Esophagus mucosa (tissue), 1 donor: Measurements from ENCODE around the gene CLMP. TPM values are rescaled to one million over a fixed set of nuclear protein-coding genes. Genes with fewer than 3 reads are reported as not detected.
"Not testable (repeated sequence)": the region's sequence is repeated elsewhere in the genome, so short reads cannot be mapped to it uniquely, and the experiment has no call there.

Experiments
- ATAC-seq: fragments of 200-7000 bp; cut with Tn5 transposase; one replicate; pipeline ENCODE4 v1.9.1; 2020
- total RNA-seq: library from RNA; stranded (reverse); gene quantifications from one replicate; pipeline ENCODE4 v1.2.4, GENCODE V29; 2023
- donor health status: DM: yes; HTN: yes; CAD: no.

CLMP gene
- total RNA-seq, 1 donor from 2014 or later = 3.7 TPM

DNA sequence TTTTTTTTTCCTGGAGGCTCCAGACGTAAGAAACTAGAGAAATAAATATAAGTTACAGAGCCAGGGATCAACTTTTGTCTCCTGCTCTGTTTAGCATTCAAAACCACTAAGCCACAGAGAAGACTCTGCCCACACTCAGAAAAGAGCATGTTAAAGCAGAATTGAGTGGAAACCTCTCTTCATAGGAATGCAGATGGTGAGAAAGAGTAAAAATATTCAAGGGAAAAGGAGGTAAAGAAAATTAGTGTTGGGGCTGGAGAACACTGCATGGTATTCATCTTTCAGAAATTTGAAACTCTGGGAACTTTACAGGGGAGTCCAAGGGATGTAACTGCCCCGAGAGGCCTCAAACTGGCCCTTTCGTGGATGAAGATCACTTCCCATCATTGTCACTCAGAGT lies 65.1 kb downstream of the CLMP start:
- no peak for ATAC-seq

DNA sequence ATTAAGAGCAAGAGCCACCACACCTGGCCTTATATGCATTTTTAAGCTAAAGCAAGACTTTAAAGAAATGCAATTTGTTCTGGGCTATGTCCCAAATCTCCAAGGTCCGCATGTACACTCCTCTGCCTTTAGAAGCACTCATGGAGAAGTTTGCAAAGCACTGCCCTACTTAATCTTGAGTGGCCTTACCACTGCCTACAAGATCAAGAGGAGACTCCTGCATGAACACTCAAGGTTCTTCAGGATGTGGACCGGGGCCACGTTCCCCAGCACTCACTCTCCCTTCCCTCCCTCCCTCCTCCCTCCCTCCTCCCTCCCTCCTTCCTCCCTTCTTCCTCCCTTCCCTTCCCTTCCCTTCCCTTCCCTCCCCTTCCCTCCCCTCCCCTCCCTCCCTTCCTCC lies 69.9 kb downstream of the CLMP start:
- ATAC-seq = no peak

DNA sequence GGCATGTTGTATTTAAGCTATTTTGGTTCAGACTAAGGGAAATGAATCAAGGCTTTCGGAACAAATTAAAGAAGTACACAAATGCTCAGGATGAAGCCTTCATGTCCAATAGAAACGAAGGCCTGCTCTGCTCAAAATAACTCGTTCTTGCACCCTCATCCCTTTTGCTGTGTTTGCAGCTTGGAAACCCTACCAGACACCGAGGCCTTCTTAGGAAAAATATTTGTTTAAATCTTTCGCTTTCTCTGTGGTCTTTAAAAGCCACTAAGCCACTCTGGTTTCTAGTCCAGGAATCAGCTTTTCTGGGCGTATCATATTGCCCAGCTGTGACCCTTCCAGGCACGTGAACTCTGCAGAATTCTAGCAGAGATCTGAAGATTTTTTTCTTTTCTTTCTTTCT lies 72.2 kb downstream of the CLMP start:
- no peak for ATAC-seq

DNA sequence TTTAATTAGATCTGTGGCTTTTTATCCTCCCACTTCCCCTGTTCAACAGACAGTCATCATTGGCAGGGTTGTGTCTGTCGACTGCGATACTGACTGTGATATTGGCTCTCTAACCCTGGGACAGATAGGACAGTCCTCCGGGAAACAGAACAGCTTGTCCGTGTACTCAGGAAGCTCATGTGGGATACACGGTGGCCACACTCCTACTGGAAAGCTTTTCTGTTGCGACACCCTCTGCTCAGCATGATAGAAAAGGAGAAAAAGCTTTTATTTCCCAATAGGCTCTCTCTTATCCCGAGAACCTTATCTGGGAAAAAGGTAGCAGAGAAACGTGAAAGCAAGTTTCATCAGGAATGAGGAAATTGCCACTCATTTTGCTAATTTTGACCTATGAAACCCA lies 72.7 kb downstream of the CLMP start:
- ATAC-seq = no peak

DNA sequence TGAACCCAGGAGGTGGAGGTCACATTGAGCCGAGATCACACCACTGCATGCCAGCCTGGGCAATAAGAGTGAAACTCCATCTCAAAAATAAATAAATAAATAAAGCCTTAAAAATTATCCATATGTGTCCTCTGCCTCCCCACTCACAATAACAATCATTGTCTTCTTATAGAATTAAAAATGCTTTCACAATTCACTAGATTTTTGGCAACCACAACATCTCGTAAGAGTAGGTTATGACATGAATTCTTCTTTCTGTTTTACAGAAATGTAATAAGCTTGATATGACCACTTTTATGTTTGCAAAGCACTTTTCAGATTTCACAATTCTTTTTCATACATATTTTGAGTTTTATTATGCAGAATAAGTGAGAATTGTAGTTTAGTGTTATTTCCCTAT lies 78.6 kb downstream of the CLMP start:
- ATAC-seq = no peak

DNA sequence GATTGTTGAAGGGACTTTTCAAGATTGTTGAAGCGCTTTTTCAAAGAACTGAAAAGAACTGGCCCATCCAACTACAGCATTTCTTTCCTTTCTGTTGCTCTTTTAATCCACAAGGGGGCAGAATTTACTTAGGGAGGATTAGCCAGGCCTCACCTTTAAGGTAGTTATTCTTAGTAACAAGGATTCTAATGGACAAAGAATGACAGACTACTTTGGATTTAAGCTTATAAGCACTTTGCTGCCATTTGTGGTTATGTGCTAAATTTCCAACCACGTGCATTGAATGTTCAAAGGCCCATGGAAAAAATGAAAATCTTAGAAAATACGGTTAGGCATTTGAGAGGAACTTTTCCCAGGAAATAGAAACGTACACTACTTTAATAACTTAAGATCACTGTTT lies 83.6 kb downstream of the CLMP start:
- ATAC-seq = peak; percentile 60

DNA sequence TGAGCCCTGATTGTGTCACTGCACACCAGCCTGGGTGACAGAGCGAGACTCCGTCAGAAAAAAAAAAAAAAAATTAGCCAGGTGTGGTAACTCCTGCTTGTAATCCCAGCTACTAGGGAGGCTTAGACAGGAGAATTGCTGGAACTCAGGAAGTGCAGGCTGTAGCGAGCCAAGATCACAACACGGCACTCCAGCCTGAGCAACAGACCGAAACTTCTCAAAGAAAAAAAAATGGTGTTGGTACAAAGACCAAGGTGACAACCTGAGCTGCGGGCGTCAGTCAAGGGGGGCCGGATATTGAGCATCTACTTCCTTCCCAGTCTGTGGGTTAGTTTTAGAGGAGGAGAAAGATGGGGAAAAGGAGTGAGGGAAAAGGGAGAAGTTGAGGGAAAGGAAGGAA lies 84.7 kb downstream of the CLMP start:
- no peak for ATAC-seq

DNA sequence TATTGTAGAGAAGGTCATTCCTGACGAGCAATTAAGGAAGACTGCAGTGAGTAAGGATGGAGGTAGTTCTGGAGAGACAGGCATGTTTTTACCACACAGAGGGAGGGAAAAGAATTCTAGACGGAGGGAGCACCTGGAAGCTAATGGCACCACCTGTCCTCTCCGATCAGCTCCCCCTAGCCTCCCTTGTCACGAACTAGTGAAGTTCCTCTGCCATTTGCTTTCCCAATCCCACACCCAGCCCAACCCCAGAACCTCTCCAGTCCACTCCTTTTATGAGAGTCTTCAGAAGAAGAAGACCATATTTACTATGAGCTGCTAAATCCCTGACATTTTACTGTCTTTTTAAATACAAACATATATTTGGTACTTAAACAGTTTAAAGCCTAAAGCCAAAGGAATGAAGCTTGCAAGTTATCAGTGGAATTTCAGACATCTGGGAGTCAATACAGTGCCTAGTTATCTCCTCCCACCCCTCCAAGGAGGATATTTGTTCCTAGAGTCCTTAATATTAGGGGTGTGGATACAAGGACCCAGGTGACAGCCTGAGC lies 87.0 kb downstream of the CLMP start:
- ATAC-seq = no peak

DNA sequence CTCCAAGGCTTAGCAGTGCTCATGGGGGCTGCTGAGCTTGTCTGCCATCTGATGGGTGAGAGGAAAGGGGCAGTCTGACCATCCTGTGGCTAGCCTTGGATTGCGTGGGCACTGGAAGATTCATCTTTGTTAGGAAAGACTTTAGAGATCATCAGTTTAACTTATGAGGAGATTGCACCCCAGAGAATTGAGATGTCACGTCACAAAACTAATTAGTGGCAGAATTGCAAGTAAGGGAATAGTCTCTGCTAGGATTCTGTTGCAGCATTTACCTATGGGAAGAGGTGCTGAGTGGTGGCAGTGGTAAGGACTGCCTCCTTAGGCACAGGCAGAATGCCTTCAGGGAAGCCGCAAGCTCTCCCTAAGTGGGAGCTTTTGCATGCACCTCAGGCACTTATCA lies 90.4 kb downstream of the CLMP start:
- ATAC-seq = no peak

DNA sequence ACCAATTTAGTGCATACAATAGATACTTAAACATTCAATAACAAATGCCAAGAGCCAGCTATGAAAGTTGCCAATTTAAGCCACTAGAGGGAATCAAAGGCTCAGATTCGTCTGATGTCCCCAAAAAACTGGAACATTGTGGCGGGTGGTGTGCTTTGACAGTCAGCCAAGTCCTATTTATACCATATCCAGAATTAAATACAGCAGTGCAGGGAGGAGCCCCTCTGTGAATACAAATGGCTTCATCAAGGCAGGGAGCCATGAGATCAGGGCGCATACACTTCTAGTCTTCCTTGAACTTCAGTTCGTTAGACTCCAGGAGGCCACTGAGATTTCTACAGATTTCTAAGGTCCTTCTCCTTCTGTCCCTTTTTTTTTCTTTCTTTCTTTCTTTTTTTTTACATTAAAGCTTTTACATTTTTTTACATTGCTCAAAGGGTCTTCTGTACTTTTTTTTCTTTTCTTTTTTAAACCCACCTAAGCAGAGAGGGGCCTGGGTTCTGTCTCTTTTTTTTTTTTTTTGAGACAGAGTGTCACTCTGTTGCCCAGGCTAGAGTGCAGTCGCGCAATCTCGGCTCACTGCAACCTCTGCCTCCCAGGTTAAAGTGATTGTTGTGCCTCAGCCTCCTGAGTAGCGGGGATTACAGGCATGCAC lies 91.6 kb downstream of the CLMP start:
- peak; percentile 31 for ATAC-seq

DNA sequence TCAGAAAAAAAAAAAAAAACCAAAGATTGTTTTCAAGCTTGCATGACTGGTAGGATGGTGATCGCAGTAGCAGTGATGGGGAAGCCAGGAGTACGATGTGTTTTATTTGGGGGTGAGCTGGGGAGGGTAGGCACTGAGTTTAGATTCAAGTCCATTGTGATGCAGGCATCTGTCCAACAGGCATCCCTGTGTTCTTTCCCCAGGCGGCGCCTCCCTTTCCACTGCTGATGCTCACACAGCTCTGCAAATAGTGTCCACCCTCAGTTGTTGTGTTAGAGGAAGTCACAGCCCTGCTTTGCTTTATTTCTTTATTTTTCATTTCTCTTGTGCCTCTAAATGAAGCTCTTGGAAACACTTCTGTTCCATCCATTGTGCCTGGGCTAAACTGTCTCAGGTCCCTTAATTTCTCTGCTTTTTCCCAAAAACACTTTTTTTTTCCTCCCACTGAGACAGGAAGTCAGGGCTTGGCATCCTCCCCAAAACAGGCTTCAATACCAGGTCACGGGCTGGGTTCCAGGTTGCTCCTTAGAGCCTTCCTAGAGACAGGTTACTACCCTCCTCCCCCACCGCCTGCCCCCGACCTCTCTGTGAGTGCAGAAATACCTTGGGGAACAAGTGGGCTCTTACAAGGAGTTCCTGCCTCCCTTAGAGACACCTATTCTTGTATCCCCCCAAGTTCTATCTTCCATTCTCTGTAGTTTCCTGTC lies 94.5 kb downstream of the CLMP start:
- no peak for ATAC-seq

DNA sequence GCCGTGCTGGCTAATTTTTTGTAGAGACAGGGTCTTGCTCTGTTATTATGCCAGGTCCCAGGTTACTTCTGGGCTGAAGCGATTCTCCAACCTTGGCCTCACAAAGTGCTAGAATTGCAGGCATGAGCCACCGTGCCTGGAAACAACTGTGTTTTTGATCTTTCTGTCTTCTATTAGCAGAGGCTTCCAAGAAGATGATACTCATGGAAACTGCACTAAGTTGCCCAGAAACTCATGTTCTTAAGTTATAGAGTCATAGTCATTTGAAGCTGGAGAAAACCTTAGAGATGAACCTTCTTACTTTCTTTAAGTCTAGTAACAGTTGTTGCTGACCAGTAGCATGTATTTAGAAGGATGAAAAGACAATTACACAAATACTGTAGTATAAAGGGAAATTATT lies 96.1 kb downstream of the CLMP start:
- no peak for ATAC-seq

DNA sequence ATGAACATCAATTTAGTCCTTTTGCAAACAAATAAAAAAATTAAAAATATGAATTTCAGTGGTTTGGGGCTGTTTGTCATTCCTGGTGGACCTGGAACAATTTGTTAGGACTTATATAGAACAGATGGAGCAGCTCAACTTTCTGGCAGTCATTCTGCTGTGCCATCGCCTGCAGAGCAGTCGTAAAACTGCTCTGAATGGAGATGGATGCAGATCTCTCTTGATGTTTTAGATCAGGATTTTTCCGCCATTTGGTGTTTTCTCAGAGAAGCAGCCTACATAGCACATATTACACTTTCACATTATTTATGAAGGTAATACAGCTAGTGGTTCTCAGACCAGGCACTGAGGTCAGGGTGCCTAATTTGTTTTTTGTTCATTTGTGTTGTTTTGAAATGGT lies 101.3 kb downstream of the CLMP start:
- no peak for ATAC-seq

DNA sequence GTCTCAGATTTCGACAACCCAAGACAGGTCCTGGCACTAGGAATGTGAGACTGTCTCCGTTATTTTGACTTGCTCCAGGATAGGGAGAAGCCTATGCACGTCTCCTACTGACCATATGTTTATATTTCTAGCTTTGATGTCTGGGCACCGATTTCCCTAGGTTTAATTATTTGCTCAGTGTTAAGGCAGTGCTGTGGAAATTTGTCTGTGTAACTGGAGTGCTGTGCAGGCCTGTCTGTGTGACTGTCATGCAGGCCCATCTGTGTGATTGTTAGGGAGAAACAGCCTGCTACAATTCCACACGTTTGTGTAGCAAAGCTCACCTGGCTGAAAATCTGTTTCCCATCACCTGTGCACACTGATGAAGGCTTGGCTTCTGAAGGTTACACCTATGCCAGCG lies 103.5 kb downstream of the CLMP start:
- ATAC-seq = no peak

DNA sequence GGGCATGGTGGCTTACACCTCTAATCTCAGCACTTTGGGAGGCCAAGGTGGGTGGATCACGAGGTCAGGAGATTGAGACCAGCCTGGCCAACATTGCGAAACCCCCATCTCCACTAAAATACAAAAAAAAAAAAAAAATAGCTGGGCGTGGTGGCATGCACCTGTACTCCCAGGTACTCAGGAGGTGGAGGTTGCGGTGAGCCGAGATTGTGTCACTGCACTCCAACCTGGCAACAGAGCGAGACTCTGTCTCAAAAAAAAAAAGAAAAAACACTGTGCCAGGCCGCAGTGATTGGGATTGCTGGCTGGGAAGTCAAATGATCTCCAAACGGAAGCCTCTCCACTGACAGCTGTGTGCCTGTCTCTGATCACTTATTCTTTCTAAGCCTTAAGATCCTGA lies 104.9 kb downstream of the CLMP start:
- ATAC-seq = not testable (repeated sequence)

DNA sequence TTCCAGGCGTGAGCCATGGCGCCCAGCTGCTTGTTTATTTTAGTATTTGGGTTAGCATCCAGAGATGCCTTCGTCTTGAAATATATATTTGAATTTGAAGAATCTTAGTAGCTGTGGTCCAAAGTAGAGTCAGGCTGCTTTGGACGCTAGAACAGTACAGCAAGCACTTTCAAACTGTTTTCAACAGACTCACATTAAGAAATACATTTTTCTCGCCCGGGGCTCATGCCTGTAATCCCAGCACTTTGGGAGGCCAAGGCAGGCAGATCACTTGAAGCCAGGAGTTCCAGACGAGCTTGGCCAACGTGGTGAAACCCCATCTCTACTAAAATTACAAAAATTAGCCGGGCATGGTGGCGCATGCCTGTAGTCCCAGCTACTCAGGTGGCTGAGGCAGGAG lies 106.2 kb downstream of the CLMP start:
- not testable (repeated sequence) for ATAC-seq

DNA sequence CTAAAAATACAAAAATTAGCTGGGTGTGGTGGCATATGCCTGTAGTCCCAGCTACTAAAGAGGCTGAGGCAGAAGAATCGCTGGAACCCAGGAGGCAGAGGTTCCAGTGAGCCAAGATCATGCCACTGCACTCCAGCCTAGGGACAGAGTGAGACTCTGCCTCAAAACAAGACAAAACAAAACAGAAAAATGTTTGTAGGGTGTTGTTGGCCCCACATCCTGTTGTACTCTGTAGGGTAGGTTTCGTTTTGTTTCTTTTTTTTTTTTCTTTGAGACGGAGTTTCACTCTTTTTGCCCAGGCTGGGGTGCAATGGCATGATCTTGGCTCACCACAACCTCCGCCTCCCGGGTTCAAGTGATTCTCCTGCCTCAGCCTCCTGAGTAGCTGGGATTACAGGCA lies 107.4 kb downstream of the CLMP start:
- not testable (repeated sequence) for ATAC-seq

DNA sequence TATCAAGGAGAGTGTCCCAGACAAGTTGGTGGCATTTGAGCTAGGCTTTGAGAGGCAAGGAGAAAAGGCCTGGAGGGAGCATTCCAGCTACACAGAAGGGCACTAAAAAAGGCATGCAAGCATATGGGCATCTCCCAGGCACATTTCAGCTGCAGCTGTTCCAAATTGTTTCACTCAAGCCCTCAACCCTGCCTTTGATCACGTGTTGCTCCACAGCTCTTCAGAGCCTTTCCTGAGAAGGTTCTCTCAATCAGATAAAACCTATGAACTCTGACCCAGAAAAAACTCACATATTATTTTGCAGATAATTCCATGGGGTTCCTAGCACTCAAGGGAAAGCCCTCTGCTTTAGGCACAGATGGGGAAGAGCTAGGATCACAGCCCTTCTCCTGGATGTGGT lies 108.7 kb downstream of the CLMP start:
- no peak for ATAC-seq

DNA sequence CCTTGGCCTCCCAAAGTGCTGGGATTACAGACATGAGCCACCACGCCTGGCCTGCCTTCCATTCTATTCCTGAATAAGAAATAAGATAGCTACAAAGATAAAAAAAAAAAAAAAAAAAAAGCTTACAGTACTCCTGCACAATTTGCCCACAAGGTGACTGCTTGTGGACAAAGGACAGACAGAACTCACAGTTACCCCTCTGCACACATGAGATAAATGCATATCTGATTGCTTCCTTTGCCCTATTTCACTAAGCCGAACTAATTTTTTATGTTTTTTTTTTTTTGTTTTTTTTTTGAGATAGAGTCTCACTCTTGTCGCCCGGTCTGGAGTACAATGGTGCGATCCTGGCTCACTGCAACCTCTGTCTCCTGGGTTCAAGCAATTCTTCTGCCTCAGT lies 109.6 kb downstream of the CLMP start:
- no peak for ATAC-seq

DNA sequence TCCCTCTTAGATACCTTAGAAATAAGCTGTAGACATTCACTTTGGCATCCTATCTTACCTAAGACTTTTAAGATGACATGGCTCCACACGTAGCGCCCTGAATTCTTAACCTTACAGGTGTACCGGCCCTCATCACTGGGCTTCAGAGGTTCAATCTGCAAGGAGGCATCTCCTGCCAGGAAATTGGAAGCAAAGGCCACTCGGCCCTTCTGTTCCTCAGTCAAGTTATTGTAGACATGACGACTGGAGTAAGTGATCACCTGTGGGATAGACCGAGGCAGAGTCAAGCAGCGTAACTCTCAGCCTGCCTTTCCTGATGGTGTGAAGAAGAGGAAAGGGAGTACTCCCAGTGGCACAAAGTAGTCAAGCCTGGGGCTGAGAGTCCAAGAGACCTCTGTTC lies 110.6 kb downstream of the CLMP start:
- ATAC-seq = no peak

DNA sequence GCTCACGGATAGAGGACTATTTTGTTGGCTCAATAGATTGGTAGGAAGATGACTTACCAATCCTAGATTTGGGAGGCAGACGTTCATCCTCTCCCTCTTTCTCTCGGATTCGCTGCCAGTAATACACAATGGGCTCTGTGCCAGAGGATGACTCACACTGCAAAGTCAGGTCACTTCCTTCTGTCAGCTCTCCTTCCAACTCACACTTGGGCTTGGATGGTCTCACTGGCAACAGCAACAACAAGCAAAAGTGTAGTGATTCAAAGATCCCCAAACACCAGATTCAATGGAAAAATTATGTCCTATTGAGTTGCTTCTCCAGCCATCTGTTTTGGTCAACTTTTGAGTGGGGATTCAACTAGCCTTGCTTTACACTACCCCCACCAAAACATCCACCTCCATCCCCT lies 111.4 kb downstream of the CLMP start:
- ATAC-seq = peak; percentile 79

DNA sequence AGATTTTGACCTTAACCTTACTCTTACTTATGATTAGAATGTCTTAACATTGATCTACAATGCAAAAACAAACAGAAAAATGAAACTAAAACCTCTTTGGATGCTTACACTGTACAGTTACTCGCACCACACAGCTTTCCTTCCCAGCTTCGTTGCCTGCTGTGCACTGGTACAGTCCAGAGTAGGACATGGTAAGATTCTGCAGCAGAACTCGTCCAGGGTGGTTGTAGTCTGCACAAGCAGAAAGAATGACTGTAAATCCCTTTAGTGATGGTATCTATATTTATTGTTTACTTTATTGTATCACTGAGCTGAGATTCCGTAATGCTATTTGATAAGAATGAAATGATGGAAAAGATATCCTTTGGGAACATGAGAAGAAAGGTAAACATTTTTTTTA lies 112.1 kb downstream of the CLMP start:
- ATAC-seq = no peak

DNA sequence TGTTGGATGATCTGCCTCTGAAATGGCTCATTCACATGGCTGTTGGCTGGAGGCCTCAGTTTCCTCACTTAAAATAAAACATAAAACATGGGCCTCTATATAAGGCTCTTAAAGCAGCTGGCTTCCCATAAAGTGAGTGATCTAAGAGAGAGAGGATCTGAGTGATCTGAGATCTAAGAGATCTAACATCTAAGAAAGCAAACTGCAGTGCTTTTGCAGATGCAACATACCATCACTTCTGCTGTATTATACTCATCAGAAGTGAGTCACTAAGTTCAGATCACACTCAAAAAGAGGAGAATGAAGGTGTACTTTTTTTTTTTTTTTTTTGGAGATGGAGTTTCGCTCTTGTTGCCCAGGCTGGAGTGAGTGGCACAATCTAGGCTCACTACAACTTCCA lies 115.0 kb downstream of the CLMP start:
- no peak for ATAC-seq

DNA sequence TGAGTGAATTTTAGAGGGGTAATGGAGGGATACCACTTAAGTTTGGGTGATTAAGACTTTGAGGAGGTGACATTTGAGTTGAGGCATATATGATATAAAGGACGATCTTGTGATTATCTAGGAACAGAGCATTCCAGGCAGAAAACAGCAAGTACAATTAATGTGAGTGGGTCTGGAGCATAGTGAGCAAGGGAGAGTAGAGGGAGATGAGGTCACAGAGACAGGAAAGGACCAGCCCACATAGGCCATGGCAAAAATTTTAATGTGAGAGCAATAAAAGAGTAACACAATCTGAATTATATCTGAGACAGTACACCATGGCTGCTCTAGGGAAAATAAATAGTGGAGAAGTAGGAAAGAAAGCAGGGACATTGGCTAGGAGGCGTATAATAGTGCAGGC lies 118.6 kb downstream of the CLMP start:
- no peak for ATAC-seq
